Measurements from ENCODE around the gene CKB.

DNA sequence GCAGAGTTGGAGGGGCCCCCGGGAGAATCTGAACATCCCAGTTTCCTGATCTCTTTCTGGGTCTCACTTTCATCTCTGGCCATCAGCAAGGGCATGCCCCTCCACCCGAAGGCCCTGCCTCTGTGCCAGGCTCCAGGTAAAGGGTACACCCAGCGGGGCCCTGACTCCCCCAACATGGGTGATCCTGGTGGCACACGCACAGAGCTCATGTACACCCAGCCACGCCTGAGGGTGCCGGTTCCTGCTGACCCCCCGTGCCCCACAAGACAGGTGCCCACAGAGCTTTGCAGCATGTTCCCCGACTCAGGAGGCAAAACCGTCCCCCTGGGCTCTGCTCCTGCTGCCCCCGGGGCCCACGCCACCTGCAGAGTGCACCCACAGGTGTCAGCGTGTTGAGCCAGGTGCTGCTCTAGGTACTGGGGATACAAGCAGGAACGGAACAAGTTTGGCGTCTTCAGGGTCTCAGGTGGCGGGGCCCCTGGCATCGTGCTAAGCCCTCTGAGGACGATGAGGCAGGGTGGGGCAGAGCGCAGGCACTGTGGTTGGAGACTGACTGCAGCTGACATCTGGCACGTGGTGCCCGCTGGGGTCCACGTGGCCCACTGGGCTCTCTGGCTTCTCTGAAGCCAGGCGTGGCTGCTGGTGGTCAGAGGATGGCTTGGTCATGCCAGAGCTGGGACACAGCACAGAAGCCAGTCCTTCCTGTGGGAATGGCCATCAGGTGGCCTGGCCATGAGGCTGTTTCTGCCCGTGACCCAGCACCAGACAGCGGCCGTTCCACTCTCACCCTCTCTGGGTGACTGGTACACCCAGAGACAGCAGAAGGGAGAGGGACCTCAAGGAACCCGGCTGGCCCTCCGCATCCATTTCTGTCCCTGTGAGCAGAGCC lies 26.1 kb upstream of the CKB start:
- TF ChIP-seq, protein P1, sequence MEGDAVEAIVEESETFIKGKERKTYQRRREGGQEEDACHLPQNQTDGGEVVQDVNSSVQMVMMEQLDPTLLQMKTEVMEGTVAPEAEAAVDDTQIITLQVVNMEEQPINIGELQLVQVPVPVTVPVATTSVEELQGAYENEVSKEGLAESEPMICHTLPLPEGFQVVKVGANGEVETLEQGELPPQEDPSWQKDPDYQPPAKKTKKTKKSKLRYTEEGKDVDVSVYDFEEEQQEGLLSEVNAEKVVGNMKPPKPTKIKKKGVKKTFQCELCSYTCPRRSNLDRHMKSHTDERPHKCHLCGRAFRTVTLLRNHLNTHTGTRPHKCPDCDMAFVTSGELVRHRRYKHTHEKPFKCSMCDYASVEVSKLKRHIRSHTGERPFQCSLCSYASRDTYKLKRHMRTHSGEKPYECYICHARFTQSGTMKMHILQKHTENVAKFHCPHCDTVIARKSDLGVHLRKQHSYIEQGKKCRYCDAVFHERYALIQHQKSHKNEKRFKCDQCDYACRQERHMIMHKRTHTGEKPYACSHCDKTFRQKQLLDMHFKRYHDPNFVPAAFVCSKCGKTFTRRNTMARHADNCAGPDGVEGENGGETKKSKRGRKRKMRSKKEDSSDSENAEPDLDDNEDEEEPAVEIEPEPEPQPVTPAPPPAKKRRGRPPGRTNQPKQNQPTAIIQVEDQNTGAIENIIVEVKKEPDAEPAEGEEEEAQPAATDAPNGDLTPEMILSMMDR (IDR thresholded peaks at IDR 0.05): no peak
- no peak for TF ChIP-seq POLR2A (IDR thresholded peaks at IDR 0.05)
